RCC 7860 (cell line): ENCODE data around the gene CSE1L.
"Not testable (repeated sequence)": the region's sequence is repeated elsewhere in the genome, so short reads cannot be mapped to it uniquely, and the experiment has no call there.

Experiments used
- DNase-seq: peaks from one replicate; pipeline ENCODE4 v3.0.0-alpha.2; 2015; ENCODE audit warnings: low spot score
- FAIRE-seq: peaks from 2 replicates; lab custom pipeline; 2012; peaks lifted over from hg19 to GRCh38; lab: Jason Lieb, UNC

Gene CSE1L

GRCh38 chr20:49054056-49054643, 8.0 kb downstream of the CSE1L start:
- DNase-seq (no peak), FAIRE-seq (no peak)

- DNase-seq: no peak
- FAIRE-seq: no peak
These were observed 17.2 kb downstream of the CSE1L start for GRCh38 chr20:49063279-49063678.

- DNase-seq: no peak
These were observed 28.4 kb downstream of the CSE1L start for GRCh38 chr20:49074521-49074920.

GRCh38 chr20:49078310-49078709, 32.2 kb downstream of the CSE1L start:
- DNase-seq (no peak), FAIRE-seq (no peak)

More at GRCh38 chr20:49074521-49074920, 28.4 kb downstream of the CSE1L start:
- FAIRE-seq: no peak

GRCh38 chr20:49082295-49082694, 36.2 kb downstream of the CSE1L start:
- not testable (repeated sequence) for DNase-seq, FAIRE-seq

GRCh38 chr20:49091104-49091503, 45.0 kb downstream of the CSE1L start:
- FAIRE-seq (no peak), DNase-seq (no peak)

- DNase-seq (no peak), FAIRE-seq (no peak)
These were observed 45.6 kb downstream of the CSE1L start for GRCh38 chr20:49091762-49092161.

- FAIRE-seq: no peak
These were observed 50.2 kb downstream of the CSE1L start for GRCh38 chr20:49096203-49096730.

GRCh38 chr20:49097159-49097558, 51.0 kb downstream of the CSE1L start:
- DNase-seq: no peak
- no peak for FAIRE-seq

More at GRCh38 chr20:49096203-49096730, 50.2 kb downstream of the CSE1L start:
- DNase-seq: no peak

GRCh38 chr20:49098136-49098535, 52.0 kb downstream of the CSE1L start:
- FAIRE-seq (no peak), DNase-seq (no peak)

- DNase-seq: no peak
- no peak for FAIRE-seq
These were observed 52.9 kb downstream of the CSE1L start for GRCh38 chr20:49099011-49099410.

- FAIRE-seq, DNase-seq: not testable (repeated sequence)
These were observed 54.2 kb downstream of the CSE1L start for GRCh38 chr20:49100292-49100691.

- DNase-seq (no peak), FAIRE-seq (no peak)
These were observed 54.9 kb downstream of the CSE1L start for GRCh38 chr20:49100972-49101371.

GRCh38 chr20:49103019-49103418, 56.9 kb downstream of the CSE1L start:
- FAIRE-seq (no peak), DNase-seq (no peak)

GRCh38 chr20:49103647-49104364, 57.7 kb downstream of the CSE1L start:
- DNase-seq (no peak), FAIRE-seq (no peak)

GRCh38 chr20:49104365-49104648, 58.2 kb downstream of the CSE1L start:
- no peak for DNase-seq
- no peak for FAIRE-seq

- FAIRE-seq, DNase-seq: not testable (repeated sequence)
These were observed 59.0 kb downstream of the CSE1L start for GRCh38 chr20:49104979-49105547.

GRCh38 chr20:49106328-49106727, 60.2 kb downstream of the CSE1L start:
- no peak for DNase-seq
- FAIRE-seq: no peak

GRCh38 chr20:49110767-49111694, 64.9 kb downstream of the CSE1L start:
- FAIRE-seq: no peak

GRCh38 chr20:49112596-49113274, 66.6 kb downstream of the CSE1L start:
- FAIRE-seq (no peak), DNase-seq (no peak)

More at GRCh38 chr20:49110767-49111694, 64.9 kb downstream of the CSE1L start:
- no peak for DNase-seq
